B cell (primary cell): ENCODE results near the gene BLOC1S1.

Source experiments
- CTCF ChIP-seq: fragments of 200-600 bp; IDR thresholded peaks from one replicate; pipeline ENCODE4 v1.8.0; 2022; ENCODE audit warnings: antibody characterized with exemption, mild to moderate bottlenecking
- EZH2 ChIP-seq: IDR thresholded peaks from 2 replicates; pipeline ENCODE4 v1.6.1; 2012; ENCODE audit warnings: borderline replicate concordance, low read depth, mild to moderate bottlenecking, moderate library complexity, low read length; ENCODE audit not compliant: insufficient read depth, poor library complexity, severe bottlenecking

- TF ChIP-seq EZH2 (no peak), CTCF (no peak)
Observed at GRCh38 chr12:55725556-55725955, 9.7 kb downstream of the BLOC1S1 start.
